Mesenchymal stem cell (in vitro differentiated cells and primary cell): Measurements from ENCODE around the gene DPH2.

Source experiments
- DNase-seq: peaks from one replicate; pipeline ENCODE4 v3.0.0-alpha.2; 2013
- H2AFZ ChIP-seq: one replicate; pipeline ENCODE4 v1.6.1; 2013; ENCODE audit warnings: low read depth, mild to moderate bottlenecking, control low read depth, inconsistent platforms, low read length, moderate library complexity
- H2AK5ac ChIP-seq: 2 replicates; pipeline ENCODE4 v1.6.1; 2013; ENCODE audit warnings: low read length, moderate library complexity, mild to moderate bottlenecking, inconsistent platforms; ENCODE audit not compliant: severe bottlenecking
- H2BK120ac ChIP-seq: one replicate; pipeline ENCODE4 v1.6.1; 2013; ENCODE audit warnings: low read depth, mild to moderate bottlenecking, inconsistent platforms, low read length, moderate library complexity
- H2BK12ac ChIP-seq, 2 experiments: one replicate each; pipeline ENCODE4 v1.6.1; 2013; ENCODE audit warnings: inconsistent platforms in 2 of 2, low read length in 2 of 2, mild to moderate bottlenecking in 2 of 2, moderate library complexity in 2 of 2, control low read depth in 1 of 2
- H2BK15ac ChIP-seq: one replicate; pipeline ENCODE4 v1.6.1; 2013; ENCODE audit warnings: mild to moderate bottlenecking, low read depth, inconsistent platforms; ENCODE audit not compliant: poor library complexity, severe bottlenecking
- H2BK5ac ChIP-seq: 2 replicates; pipeline ENCODE4 v1.6.1; 2013; ENCODE audit warnings: low read depth, mild to moderate bottlenecking, low read length, control low read depth, inconsistent platforms; ENCODE audit not compliant: poor library complexity, severe bottlenecking
- H3K14ac ChIP-seq, 2 experiments: one replicate each; pipeline ENCODE4 v1.6.1; 2013; ENCODE audit warnings: inconsistent platforms in 2 of 2, low read length in 2 of 2, control low read depth in 1 of 2, mild to moderate bottlenecking in 1 of 2, moderate library complexity in 1 of 2
- H3K18ac ChIP-seq, 2 experiments: one replicate each; pipeline ENCODE4 v1.6.1; 2013; ENCODE audit warnings: inconsistent platforms in 2 of 2, low read length in 2 of 2, control low read depth in 1 of 2, low read depth in 1 of 2, mild to moderate bottlenecking in 1 of 2
- H3K23ac ChIP-seq, 2 experiments: one replicate each; pipeline ENCODE4 v1.6.1; 2013; ENCODE audit warnings: inconsistent platforms in 2 of 2, low read length in 2 of 2, mild to moderate bottlenecking in 2 of 2, moderate library complexity in 2 of 2, control low read depth in 1 of 2
- H3K27ac ChIP-seq: 2 replicates; pipeline ENCODE4 v1.5.1; 2013; ENCODE audit warnings: mild to moderate bottlenecking, moderate library complexity, low read length, control low read depth, inconsistent platforms; ENCODE audit not compliant: poor library complexity, severe bottlenecking
- H3K27me3 ChIP-seq, 2 experiments: 2 replicates each; pipeline versions ENCODE4 v1.6.1 to v1.7.0; 2013; ENCODE audit warnings: low read length in 2 of 2, mild to moderate bottlenecking in 2 of 2, moderate library complexity in 2 of 2, control low read depth in 1 of 2, inconsistent platforms in 1 of 2; ENCODE audit not compliant: control insufficient read depth in 1 of 2, insufficient read depth in 1 of 2
- H3K36me3 ChIP-seq, 2 experiments: 2 replicates each; pipeline versions ENCODE4 v1.6.1 to v1.7.0; 2013; ENCODE audit warnings: low read length in 2 of 2, control low read depth in 1 of 2, inconsistent platforms in 1 of 2, low read depth in 1 of 2, mild to moderate bottlenecking in 1 of 2; ENCODE audit not compliant: insufficient read depth in 2 of 2, control insufficient read depth in 1 of 2
- H3K4ac ChIP-seq, 2 experiments: one replicate each; pipeline ENCODE4 v1.6.1; 2013; ENCODE audit warnings: inconsistent platforms in 2 of 2, low read length in 2 of 2, mild to moderate bottlenecking in 2 of 2, moderate library complexity in 2 of 2, control low read depth in 1 of 2, low read depth in 1 of 2
- H3K4me1 ChIP-seq: 2 replicates; pipeline ENCODE4 v1.6.1; 2013; ENCODE audit warnings: low read depth, low read length, control low read depth; ENCODE audit not compliant: control insufficient read depth, insufficient read depth
- H3K4me2 ChIP-seq: 2 replicates; pipeline ENCODE4 v1.6.1; 2013; ENCODE audit warnings: low read length, mild to moderate bottlenecking, inconsistent platforms; ENCODE audit not compliant: poor library complexity, severe bottlenecking
- H3K4me3 ChIP-seq, 2 experiments: 2 replicates each; pipeline versions ENCODE4 v1.5.1 to v1.7.0; 2013; ENCODE audit warnings: low read length in 2 of 2, mild to moderate bottlenecking in 2 of 2, control low read depth in 1 of 2, low read depth in 1 of 2; ENCODE audit not compliant: insufficient read depth in 1 of 2
- H3K79me1 ChIP-seq: replicated peaks from 2 replicates; pipeline ENCODE4 v1.6.1; 2013; ENCODE audit warnings: mild to moderate bottlenecking, control low read depth, low read length, inconsistent platforms; ENCODE audit not compliant: poor library complexity, severe bottlenecking
- H3K9ac ChIP-seq: 2 replicates; pipeline ENCODE4 v1.7.0; 2013; ENCODE audit warnings: mild to moderate bottlenecking, low read length, moderate library complexity
- H3K9me3 ChIP-seq: 2 replicates; pipeline ENCODE4 v1.7.0; 2013; ENCODE audit warnings: mild to moderate bottlenecking, low read length; ENCODE audit not compliant: control insufficient read depth
- H4K8ac ChIP-seq: one replicate; pipeline ENCODE4 v1.6.1; 2013; ENCODE audit warnings: inconsistent platforms, mild to moderate bottlenecking, low read length, moderate library complexity
- H4K91ac ChIP-seq: one replicate; pipeline ENCODE4 v1.6.1; 2013; ENCODE audit warnings: mild to moderate bottlenecking, low read length, inconsistent platforms
- WGBS: methylation state at CpG from one replicate; pipeline ENCODE4 v1.1.7; 2013; ENCODE audit warnings: mixed read lengths; 5-methylcytosine and 5-hydroxymethylcytosine counted together

The DPH2 gene

DNA sequence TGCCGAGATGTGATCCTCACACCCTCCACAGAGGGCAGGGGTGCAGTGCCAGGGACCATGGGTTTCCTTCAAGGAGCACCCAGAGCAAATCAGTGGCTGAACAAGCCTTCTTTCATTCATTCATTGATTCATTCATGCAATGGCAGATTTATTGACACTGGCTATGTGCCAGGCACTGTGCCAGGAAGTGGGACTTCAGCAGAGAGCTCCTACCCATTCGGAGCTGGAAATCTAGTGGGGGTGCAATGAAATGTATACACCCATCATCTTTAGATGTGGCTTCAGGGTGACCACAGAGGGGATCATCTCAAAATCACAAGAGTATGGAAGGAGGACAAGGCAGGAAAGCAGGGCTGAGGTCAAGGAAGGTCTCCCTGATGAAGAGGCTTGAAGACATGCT is 42.6 kb downstream of the DPH2 start:
- no peaks in the 10 kb centered on the region for H3K4me1 ChIP-seq
- H2AK5ac ChIP-seq, result no peak overlapping the region
- WGBS, result 88% methylated on average over 2 of the region's 2 CpGs
- H3K18ac ChIP-seq, result no peak overlapping the region
- no peak overlapping the region for H3K4ac ChIP-seq
- no peak overlapping the region for H4K8ac ChIP-seq
- H3K27me3 ChIP-seq, result peaks cover 0 to 1% of the 10 kb centered on the region in 2 experiments
- DNase-seq, result no peak
- no peak overlapping the region for H2BK120ac ChIP-seq
- no peak overlapping the region for H2AFZ ChIP-seq
- no peak overlapping the region for H3K4me3 ChIP-seq
- no peak overlapping the region for H2BK12ac ChIP-seq
- no peak overlapping the region for H3K4me2 ChIP-seq
- no peaks in the 10 kb centered on the region for H3K9me3 ChIP-seq
- H3K36me3 ChIP-seq, result peaks cover 0 to 30% of the 10 kb centered on the region in 2 experiments
- no peak overlapping the region for H4K91ac ChIP-seq
- H3K9ac ChIP-seq, result no peak overlapping the region
- no peak overlapping the region for H2BK5ac ChIP-seq
- no peaks in the 10 kb centered on the region for H3K79me1 ChIP-seq
- no peak overlapping the region for H2BK15ac ChIP-seq
- H3K27ac ChIP-seq, result no peak overlapping the region
- no peak overlapping the region for H3K14ac ChIP-seq
- H3K23ac ChIP-seq, result no peak overlapping the region

DNA sequence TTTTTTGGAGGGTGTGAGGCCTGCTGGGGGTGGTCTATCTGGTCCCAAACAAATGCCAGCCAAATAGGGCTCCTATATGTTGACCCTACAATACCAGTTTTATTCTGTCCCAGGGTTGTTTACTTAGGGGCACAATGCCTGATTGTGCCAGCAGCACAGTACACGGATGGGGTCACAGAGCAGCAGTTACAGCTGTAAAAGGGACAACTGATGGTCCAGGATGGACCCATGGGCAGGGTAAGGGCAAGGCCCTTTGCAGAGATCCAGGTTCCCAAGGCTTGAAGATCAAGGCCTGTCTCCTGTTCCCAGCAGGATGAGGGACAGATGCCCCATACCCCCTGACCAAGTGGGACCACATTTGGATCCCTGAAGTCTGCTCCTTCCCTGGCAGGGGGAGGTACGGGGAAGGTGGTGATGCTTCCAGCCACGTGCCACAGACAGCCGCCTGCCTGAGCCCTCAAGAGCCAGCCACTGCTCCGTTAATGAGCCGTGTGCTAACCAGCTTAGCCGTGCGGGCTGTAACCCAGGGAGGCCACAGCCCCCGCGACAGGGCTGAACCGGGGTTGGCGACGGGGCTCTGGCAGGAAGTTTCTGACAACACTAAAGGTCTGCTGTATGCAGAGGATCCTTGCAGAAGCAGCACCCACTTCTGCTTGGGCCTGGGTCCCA is 43.3 kb downstream of the DPH2 start:
- Histone ChIP-seq H3K18ac (no peak overlapping the region), H3K79me1 (no peaks in the 10 kb centered on the region), H4K8ac (no peak overlapping the region), H2BK15ac (no peak overlapping the region), H3K14ac (no peak overlapping the region), H3K36me3 (peaks cover 0 to 35% of the 10 kb centered on the region in 2 experiments), H2AFZ (no peak overlapping the region), H3K27ac (no peak overlapping the region), H3K4ac (no peak overlapping the region), H3K4me1 (no peaks in the 10 kb centered on the region), H3K27me3 (peaks cover 0 to 4% of the 10 kb centered on the region in 2 experiments), H2AK5ac (no peak overlapping the region), H2BK12ac (peak overlapping the region in 1 of 2 experiments; percentile 11), H3K9ac (no peak overlapping the region), H2BK5ac (no peak overlapping the region), H2BK120ac (no peak overlapping the region), H4K91ac (no peak overlapping the region), H3K23ac (no peak overlapping the region), H3K9me3 (no peaks in the 10 kb centered on the region), H3K4me3 (no peak overlapping the region), H3K4me2 (no peak overlapping the region)
- no peak for DNase-seq
- WGBS, result 88% methylated on average over 13 of the region's 13 CpGs

DNA sequence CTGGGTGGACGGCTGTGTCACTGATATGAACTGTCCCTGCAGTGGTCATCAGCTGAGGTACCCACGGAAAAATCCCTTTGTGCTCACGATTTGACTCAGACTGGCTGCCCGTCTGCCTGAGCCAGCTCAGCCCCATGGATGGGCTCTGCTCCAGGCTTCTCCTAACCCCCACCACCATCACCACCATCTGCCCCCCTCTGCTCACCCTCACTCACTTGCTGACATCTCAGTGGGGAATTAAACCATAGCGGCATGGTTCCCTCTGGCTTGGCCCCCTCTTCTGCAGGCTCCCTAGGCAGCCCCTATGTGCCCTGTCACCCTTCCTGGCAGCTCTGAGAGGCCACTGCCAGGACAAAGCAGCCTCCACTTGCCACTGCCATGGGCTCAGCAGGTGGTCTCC is 44.1 kb downstream of the DPH2 start:
- no peak overlapping the region for H2BK12ac ChIP-seq
- no peak overlapping the region for H4K8ac ChIP-seq
- no peaks in the 10 kb centered on the region for H3K9me3 ChIP-seq
- no peak for DNase-seq
- H4K91ac ChIP-seq, result no peak overlapping the region
- H3K79me1 ChIP-seq, result no peaks in the 10 kb centered on the region
- no peak overlapping the region for H3K27ac ChIP-seq
- no peak overlapping the region for H3K18ac ChIP-seq
- H2BK120ac ChIP-seq, result no peak overlapping the region
- H3K4me1 ChIP-seq, result no peaks in the 10 kb centered on the region
- no peak overlapping the region for H2BK15ac ChIP-seq
- H2AFZ ChIP-seq, result no peak overlapping the region
- WGBS, result 86% methylated on average over 5 of the region's 5 CpGs
- no peak overlapping the region for H3K9ac ChIP-seq
- H3K4ac ChIP-seq, result no peak overlapping the region
- H3K36me3 ChIP-seq, result peaks cover 0 to 31% of the 10 kb centered on the region in 2 experiments
- H2BK5ac ChIP-seq, result no peak overlapping the region
- H2AK5ac ChIP-seq, result no peak overlapping the region
- no peak overlapping the region for H3K4me3 ChIP-seq
- H3K23ac ChIP-seq, result no peak overlapping the region
- H3K14ac ChIP-seq, result no peak overlapping the region
- peaks cover 0 to 4% of the 10 kb centered on the region in 2 experiments for H3K27me3 ChIP-seq
- no peak overlapping the region for H3K4me2 ChIP-seq

DNA sequence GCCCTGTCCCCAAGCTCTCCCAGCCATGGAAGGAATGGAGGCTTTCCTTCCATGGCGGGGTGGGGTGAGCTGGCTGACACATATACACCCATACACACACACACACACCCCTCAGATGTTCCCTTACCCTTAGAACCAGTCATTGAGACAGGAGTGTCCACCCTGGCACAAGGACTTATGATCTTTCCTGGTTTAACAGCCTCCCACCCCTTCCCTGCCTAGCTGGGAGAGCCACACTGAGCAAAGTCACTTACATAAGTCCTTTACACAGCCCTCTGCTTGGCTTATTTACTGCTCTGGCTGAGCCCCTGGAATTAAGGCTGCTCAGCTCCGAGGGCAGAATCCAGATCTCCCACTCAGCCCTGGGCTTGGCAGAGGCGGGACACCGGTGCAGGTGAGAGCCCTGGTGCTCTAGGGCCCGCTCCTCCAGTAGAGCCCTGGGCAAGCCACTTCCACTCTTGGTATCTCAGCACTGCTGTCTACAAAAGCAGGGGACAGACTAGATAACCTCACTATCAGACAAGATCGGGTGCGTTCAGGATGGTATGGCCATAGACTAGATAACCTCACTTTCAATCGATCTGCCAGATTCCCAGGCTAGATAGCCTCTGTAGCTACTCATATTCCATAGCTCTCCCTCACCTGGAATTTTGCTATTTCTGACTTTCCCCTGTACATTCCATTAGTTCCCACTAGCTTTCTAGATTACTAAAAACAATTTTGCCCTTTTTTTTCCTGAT is 44.7 kb downstream of the DPH2 start:
- peaks cover 0 to 4% of the 10 kb centered on the region in 2 experiments for H3K27me3 ChIP-seq
- no peak overlapping the region for H4K8ac ChIP-seq
- WGBS, result 78% methylated on average over 8 of the region's 8 CpGs
- DNase-seq, result no peak
- H3K14ac ChIP-seq, result no peak overlapping the region
- H3K36me3 ChIP-seq, result peaks cover 0 to 34% of the 10 kb centered on the region in 2 experiments
- no peaks in the 10 kb centered on the region for H3K4me1 ChIP-seq
- H3K23ac ChIP-seq, result no peak overlapping the region
- no peak overlapping the region for H3K4me3 ChIP-seq
- H3K79me1 ChIP-seq, result no peaks in the 10 kb centered on the region
- no peak overlapping the region for H3K18ac ChIP-seq
- no peak overlapping the region for H3K9ac ChIP-seq
- H3K27ac ChIP-seq, result no peak overlapping the region
- no peak overlapping the region for H3K4ac ChIP-seq
- no peaks in the 10 kb centered on the region for H3K9me3 ChIP-seq
- H2BK12ac ChIP-seq, result no peak overlapping the region
- no peak overlapping the region for H3K4me2 ChIP-seq
- H4K91ac ChIP-seq, result no peak overlapping the region
- no peak overlapping the region for H2AFZ ChIP-seq
- no peak overlapping the region for H2BK5ac ChIP-seq
- no peak overlapping the region for H2BK15ac ChIP-seq
- H2BK120ac ChIP-seq, result no peak overlapping the region
- H2AK5ac ChIP-seq, result no peak overlapping the region
